GM23338 (cell line): Measurements from ENCODE around the gene EMILIN3. TPM values are rescaled to one million over a fixed set of nuclear protein-coding genes. Genes with fewer than 3 reads are reported as not detected.

Experiments
- ATAC-seq: fragments of 200-7000 bp; cut with Tn5 transposase; 3 replicates; pipeline ENCODE4 v1.9.1; 2020
- DNase-seq: peaks from one replicate; pipeline ENCODE4 v3.0.0-alpha.2; 2015; ENCODE audit warnings: low spot score
- H2AFZ ChIP-seq: fragments of 200-600 bp; sonication (generic); 2 replicates; pipeline ENCODE4 v1.8.0; 2016; ENCODE audit warnings: antibody characterized with exemption, mild to moderate bottlenecking, moderate library complexity
- H3F3A ChIP-seq: fragments of 200-600 bp; sonication (generic); replicated peaks from 2 replicates; pipeline ENCODE4 v1.8.0; 2017; ENCODE audit warnings: antibody characterized with exemption, mixed run types, low read depth
- H3K27ac ChIP-seq: fragments of 200-600 bp; sonication (generic); 2 replicates; pipeline ENCODE4 v1.6.1; 2016; ENCODE audit warnings: low read depth
- H3K27me3 ChIP-seq: fragments of 200-600 bp; sonication (generic); 2 replicates; pipeline ENCODE4 v1.8.0; 2016; ENCODE audit warnings: mild to moderate bottlenecking, mixed run types, moderate library complexity; ENCODE audit not compliant: insufficient read depth
- H3K36me3 ChIP-seq: fragments of 200-600 bp; sonication (generic); 2 replicates; pipeline ENCODE4 v1.8.0; 2016; ENCODE audit warnings: mild to moderate bottlenecking; ENCODE audit not compliant: insufficient read depth
- H3K4me1 ChIP-seq: fragments of 200-600 bp; sonication (generic); 2 replicates; pipeline ENCODE4 v1.8.0; 2016; ENCODE audit warnings: mild to moderate bottlenecking, moderate library complexity; ENCODE audit not compliant: insufficient read depth
- H3K4me2 ChIP-seq: fragments of 200-600 bp; sonication (generic); 2 replicates; pipeline ENCODE4 v1.7.1; 2017; ENCODE audit warnings: mixed run types
- H3K4me3 ChIP-seq: fragments of 200-600 bp; sonication (generic); 2 replicates; pipeline ENCODE4 v1.6.1; 2016; ENCODE audit warnings: mixed run types
- H3K79me2 ChIP-seq: fragments of 200-600 bp; sonication (generic); replicated peaks from 2 replicates; pipeline ENCODE4 v1.8.0; 2017; ENCODE audit warnings: mild to moderate bottlenecking; ENCODE audit not compliant: insufficient read depth
- H3K9me2 ChIP-seq: fragments of 200-600 bp; sonication (generic); 2 replicates; pipeline ENCODE4 v1.8.0; 2017; ENCODE audit not compliant: insufficient read depth
- H4K20me1 ChIP-seq: fragments of 200-600 bp; sonication (generic); replicated peaks from 2 replicates; pipeline ENCODE4 v1.8.0; 2017; ENCODE audit warnings: mild to moderate bottlenecking; ENCODE audit not compliant: insufficient read depth
- H3K27ac Mint-ChIP-seq: 2 replicates; pipeline ENCODE4 v1.8.0; 2020; ENCODE audit warnings: inconsistent platforms, mild to moderate bottlenecking, moderate library complexity, mixed read lengths
- H3K27me3 Mint-ChIP-seq: 3 replicates; pipeline ENCODE4 v1.8.0; 2022; ENCODE audit warnings: low read depth, mild to moderate bottlenecking, moderate library complexity, mixed read lengths, inconsistent platforms; ENCODE audit not compliant: insufficient read depth, poor library complexity
- H3K36me3 Mint-ChIP-seq: 3 replicates; pipeline ENCODE4 v1.8.0; 2021; ENCODE audit warnings: low read depth, mild to moderate bottlenecking, inconsistent platforms, moderate library complexity, mixed read lengths
- H3K4me1 Mint-ChIP-seq: 3 replicates; pipeline ENCODE4 v1.8.0; 2020; ENCODE audit warnings: mild to moderate bottlenecking, inconsistent platforms, mixed read lengths
- H3K4me3 Mint-ChIP-seq: 3 replicates; pipeline ENCODE4 v1.8.0; 2021; ENCODE audit warnings: moderate library complexity, mild to moderate bottlenecking, inconsistent platforms, mixed read lengths
- H3K9me3 Mint-ChIP-seq: 3 replicates; pipeline ENCODE4 v1.8.0; 2020; ENCODE audit warnings: moderate library complexity, mild to moderate bottlenecking, inconsistent platforms, mixed read lengths
- CREB1 ChIP-seq: fragments of 250-450 bp; sonication (Bioruptor Pico); IDR thresholded peaks from 2 replicates; pipeline ENCODE4 v1.5.0; 2020; ENCODE audit warnings: low read depth, mild to moderate bottlenecking, moderate library complexity
- EZH2 ChIP-seq: fragments of 200-600 bp; sonication (generic); IDR thresholded peaks from one replicate; pipeline ENCODE4 v1.8.0; 2017; ENCODE audit warnings: antibody characterized with exemption, mild to moderate bottlenecking, low read depth; ENCODE audit not compliant: unreplicated experiment
- EZH2phosphoT487 ChIP-seq: fragments of 200-600 bp; sonication (generic); IDR thresholded peaks from one replicate; pipeline ENCODE4 v1.8.1; 2018; ENCODE audit warnings: antibody characterized with exemption; ENCODE audit not compliant: unreplicated experiment
- JUNB ChIP-seq: IDR thresholded peaks from one replicate; pipeline ENCODE4 v1.6.1; 2016; ENCODE audit warnings: antibody characterized with exemption; ENCODE audit not compliant: unreplicated experiment
- NANOG ChIP-seq: IDR thresholded peaks from 2 replicates; pipeline ENCODE4 v1.6.1; 2016; ENCODE audit warnings: antibody characterized with exemption, borderline replicate concordance
- POLR2AphosphoS5 ChIP-seq: IDR thresholded peaks from 2 replicates; pipeline ENCODE4 v1.6.1; 2016; ENCODE audit warnings: antibody characterized with exemption, low read depth
- STAT1 ChIP-seq: IDR thresholded peaks from one replicate; pipeline ENCODE4 v1.6.1; 2016; ENCODE audit warnings: antibody characterized with exemption; ENCODE audit not compliant: unreplicated experiment
- ZNF114 ChIP-seq: fragments of 250-450 bp; sonication (Bioruptor Pico); IDR thresholded peaks from 2 replicates; pipeline ENCODE4 v1.5.0; 2020; ENCODE audit warnings: mild to moderate bottlenecking, moderate library complexity
- polyA plus RNA-seq: library from polyadenylated mRNA; unstranded; fragments of >200 nt; fragmentation: Nextera tagmentation; extraction: Ambion mirVana; gene quantifications from 2 replicates; pipeline ENCODE4 v1.2.1, GENCODE V29; 2016
- total RNA-seq: library from RNA; depleted of rRNA; stranded (reverse); fragments of >200 nt; shearing (Covaris generic); gene quantifications from 2 replicates; pipeline ENCODE4 v1.2.3, GENCODE V29; 2014
- TF ChIP-seq, protein P1 (sequence below): fragments of 250-450 bp; sonication (Bioruptor Pico); IDR thresholded peaks from 2 replicates; pipeline ENCODE4 v1.5.0; 2020; ENCODE audit warnings: mild to moderate bottlenecking, moderate library complexity
- TF ChIP-seq, protein P2 (sequence below): IDR thresholded peaks from 2 replicates; pipeline ENCODE4 v1.6.1; 2016; ENCODE audit warnings: antibody characterized with exemption
- TF ChIP-seq, protein P3 (sequence below), 2 experiments: fragments of 200-600 bp in 1 of 2; sonication (generic) in 1 of 2; conservative IDR thresholded peaks; 2 replicates each; pipeline versions ENCODE4 v1.5.1 to v1.6.1; 2016 to 2017; ENCODE audit warnings: antibody characterized with exemption in 2 of 2, low read depth in 2 of 2, mild to moderate bottlenecking in 2 of 2, moderate library complexity in 1 of 2

EMILIN3 gene
- total and polyA plus RNA-seq, 2 experiments from 2014 or later: 0.53 to 6.6 TPM

DNA sequence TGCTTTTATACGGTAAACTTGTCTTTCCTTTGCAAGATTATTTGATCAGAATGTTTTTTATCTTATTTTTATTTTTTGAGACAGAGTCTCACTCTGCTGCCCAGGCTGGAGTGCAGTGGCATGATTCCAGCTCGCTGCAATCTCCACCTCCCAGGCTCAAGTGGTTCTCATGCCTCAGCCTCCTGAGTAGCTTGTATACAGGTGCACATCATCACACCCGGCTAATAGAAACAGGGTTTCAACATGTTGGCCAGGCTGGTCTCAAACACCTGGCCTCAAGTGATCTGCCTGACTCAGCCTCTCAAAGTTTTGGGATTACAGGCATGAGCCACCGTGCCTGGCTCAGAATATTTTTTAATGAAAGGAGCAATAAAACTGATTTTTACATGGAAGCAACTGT, 34.9 kb downstream of the EMILIN3 start:
- Mint-ChIP-seq H3K27ac (no peak overlapping the region), H3K36me3 (no peaks in the 10 kb centered on the region), H3K4me1 (no peaks in the 10 kb centered on the region; the same call in 2 of the 3 replicates), H3K27me3 (peaks cover 3% of the 10 kb centered on the region), H3K9me3 (no peaks in the 10 kb centered on the region), H3K4me3 (no peak overlapping the region)
- H3K4me1 ChIP-seq: no peaks in the 10 kb centered on the region
- H3K27me3 ChIP-seq: no peaks in the 10 kb centered on the region
- no peaks in the 10 kb centered on the region for H3K36me3 ChIP-seq
- DNase-seq (no peak), ATAC-seq (no peak)
- H3K9me2 ChIP-seq: no peaks in the 10 kb centered on the region
- H3K27ac ChIP-seq: no peak overlapping the region
- H2AFZ ChIP-seq: no peak overlapping the region
- no peaks in the 10 kb centered on the region for H3K79me2 ChIP-seq
- no peak overlapping the region for H3K4me2 ChIP-seq
- no peak for TF ChIP-seq ZNF114
- no peak for TF ChIP-seq CREB1 (CRISPR knock-in tag)
- no peak for TF ChIP-seq EZH2phosphoT487
- no peaks in the 10 kb centered on the region for H4K20me1 ChIP-seq
- no peak overlapping the region for H3K4me3 ChIP-seq
- no peaks in the 10 kb centered on the region for H3F3A ChIP-seq

DNA sequence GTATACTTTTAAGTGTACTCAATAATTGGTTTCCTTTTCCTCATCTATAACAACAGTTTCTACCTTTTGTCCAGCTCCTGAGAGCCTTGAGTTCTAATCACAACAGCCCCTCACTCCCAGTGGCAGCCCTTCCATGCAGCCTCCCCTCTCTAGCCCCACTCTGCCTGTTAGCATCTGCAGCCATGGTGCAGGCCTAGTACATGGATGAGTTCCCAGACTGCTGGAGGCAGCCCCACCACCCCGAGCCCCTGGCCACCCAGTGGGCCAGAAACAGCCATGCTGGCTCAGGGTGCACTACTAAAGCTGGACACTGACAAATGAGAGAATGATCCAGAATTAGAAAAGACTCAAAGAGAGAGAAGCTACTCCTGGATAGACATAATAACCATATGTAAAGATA, 35.7 kb downstream of the EMILIN3 start:
- peaks cover 2% of the 10 kb centered on the region for H3K27me3 Mint-ChIP-seq
- no peaks in the 10 kb centered on the region for H3K36me3 Mint-ChIP-seq
- H3K9me3 Mint-ChIP-seq: no peaks in the 10 kb centered on the region
- no peak overlapping the region for H3K4me3 Mint-ChIP-seq
- H2AFZ ChIP-seq: no peak overlapping the region
- no peaks in the 10 kb centered on the region for H3K4me1 ChIP-seq
- no peaks in the 10 kb centered on the region for H3K36me3 ChIP-seq
- H3K79me2 ChIP-seq: no peaks in the 10 kb centered on the region
- H3K4me3 ChIP-seq: no peak overlapping the region
- H3K9me2 ChIP-seq: no peaks in the 10 kb centered on the region
- H3K4me1 Mint-ChIP-seq: no peaks in the 10 kb centered on the region; the same call in 2 of the 3 replicates
- no peak for DNase-seq
- H3K27ac ChIP-seq: no peak overlapping the region
- H3F3A ChIP-seq: no peaks in the 10 kb centered on the region
- H3K27ac Mint-ChIP-seq: no peak overlapping the region
- TF ChIP-seq EZH2: no peak
- TF ChIP-seq POLR2AphosphoS5: no peak
- no peak for TF ChIP-seq STAT1
- no peak for TF ChIP-seq NANOG
- TF ChIP-seq, protein P1, sequence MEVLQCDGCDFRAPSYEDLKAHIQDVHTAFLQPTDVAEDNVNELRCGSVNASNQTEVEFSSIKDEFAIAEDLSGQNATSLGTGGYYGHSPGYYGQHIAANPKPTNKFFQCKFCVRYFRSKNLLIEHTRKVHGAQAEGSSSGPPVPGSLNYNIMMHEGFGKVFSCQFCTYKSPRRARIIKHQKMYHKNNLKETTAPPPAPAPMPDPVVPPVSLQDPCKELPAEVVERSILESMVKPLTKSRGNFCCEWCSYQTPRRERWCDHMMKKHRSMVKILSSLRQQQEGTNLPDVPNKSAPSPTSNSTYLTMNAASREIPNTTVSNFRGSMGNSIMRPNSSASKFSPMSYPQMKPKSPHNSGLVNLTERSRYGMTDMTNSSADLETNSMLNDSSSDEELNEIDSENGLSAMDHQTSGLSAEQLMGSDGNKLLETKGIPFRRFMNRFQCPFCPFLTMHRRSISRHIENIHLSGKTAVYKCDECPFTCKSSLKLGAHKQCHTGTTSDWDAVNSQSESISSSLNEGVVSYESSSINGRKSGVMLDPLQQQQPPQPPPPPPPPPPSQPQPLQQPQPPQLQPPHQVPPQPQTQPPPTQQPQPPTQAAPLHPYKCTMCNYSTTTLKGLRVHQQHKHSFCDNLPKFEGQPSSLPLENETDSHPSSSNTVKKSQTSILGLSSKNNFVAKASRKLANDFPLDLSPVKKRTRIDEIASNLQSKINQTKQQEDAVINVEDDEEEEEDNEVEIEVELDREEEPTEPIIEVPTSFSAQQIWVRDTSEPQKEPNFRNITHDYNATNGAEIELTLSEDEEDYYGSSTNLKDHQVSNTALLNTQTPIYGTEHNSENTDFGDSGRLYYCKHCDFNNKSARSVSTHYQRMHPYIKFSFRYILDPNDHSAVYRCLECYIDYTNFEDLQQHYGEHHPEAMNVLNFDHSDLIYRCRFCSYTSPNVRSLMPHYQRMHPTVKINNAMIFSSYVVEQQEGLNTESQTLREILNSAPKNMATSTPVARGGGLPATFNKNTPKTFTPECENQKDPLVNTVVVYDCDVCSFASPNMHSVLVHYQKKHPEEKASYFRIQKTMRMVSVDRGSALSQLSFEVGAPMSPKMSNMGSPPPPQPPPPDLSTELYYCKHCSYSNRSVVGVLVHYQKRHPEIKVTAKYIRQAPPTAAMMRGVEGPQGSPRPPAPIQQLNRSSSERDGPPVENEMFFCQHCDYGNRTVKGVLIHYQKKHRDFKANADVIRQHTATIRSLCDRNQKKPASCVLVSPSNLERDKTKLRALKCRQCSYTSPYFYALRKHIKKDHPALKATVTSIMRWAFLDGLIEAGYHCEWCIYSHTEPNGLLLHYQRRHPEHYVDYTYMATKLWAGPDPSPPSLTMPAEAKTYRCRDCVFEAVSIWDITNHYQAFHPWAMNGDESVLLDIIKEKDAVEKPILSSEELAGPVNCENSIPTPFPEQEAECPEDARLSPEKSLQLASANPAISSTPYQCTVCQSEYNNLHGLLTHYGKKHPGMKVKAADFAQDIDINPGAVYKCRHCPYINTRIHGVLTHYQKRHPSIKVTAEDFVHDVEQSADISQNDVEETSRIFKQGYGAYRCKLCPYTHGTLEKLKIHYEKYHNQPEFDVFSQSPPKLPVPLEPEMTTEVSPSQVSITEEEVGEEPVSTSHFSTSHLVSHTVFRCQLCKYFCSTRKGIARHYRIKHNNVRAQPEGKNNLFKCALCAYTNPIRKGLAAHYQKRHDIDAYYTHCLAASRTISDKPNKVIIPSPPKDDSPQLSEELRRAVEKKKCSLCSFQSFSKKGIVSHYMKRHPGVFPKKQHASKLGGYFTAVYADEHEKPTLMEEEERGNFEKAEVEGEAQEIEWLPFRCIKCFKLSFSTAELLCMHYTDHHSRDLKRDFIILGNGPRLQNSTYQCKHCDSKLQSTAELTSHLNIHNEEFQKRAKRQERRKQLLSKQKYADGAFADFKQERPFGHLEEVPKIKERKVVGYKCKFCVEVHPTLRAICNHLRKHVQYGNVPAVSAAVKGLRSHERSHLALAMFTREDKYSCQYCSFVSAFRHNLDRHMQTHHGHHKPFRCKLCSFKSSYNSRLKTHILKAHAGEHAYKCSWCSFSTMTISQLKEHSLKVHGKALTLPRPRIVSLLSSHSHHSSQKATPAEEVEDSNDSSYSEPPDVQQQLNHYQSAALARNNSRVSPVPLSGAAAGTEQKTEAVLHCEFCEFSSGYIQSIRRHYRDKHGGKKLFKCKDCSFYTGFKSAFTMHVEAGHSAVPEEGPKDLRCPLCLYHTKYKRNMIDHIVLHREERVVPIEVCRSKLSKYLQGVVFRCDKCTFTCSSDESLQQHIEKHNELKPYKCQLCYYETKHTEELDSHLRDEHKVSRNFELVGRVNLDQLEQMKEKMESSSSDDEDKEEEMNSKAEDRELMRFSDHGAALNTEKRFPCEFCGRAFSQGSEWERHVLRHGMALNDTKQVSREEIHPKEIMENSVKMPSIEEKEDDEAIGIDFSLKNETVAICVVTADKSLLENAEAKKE (CRISPR knock-in tag): no peak
- TF ChIP-seq CREB1 (CRISPR knock-in tag): no peak
- TF ChIP-seq, protein P2, sequence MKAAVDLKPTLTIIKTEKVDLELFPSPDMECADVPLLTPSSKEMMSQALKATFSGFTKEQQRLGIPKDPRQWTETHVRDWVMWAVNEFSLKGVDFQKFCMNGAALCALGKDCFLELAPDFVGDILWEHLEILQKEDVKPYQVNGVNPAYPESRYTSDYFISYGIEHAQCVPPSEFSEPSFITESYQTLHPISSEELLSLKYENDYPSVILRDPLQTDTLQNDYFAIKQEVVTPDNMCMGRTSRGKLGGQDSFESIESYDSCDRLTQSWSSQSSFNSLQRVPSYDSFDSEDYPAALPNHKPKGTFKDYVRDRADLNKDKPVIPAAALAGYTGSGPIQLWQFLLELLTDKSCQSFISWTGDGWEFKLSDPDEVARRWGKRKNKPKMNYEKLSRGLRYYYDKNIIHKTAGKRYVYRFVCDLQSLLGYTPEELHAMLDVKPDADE: no peak
- TF ChIP-seq, protein P3, sequence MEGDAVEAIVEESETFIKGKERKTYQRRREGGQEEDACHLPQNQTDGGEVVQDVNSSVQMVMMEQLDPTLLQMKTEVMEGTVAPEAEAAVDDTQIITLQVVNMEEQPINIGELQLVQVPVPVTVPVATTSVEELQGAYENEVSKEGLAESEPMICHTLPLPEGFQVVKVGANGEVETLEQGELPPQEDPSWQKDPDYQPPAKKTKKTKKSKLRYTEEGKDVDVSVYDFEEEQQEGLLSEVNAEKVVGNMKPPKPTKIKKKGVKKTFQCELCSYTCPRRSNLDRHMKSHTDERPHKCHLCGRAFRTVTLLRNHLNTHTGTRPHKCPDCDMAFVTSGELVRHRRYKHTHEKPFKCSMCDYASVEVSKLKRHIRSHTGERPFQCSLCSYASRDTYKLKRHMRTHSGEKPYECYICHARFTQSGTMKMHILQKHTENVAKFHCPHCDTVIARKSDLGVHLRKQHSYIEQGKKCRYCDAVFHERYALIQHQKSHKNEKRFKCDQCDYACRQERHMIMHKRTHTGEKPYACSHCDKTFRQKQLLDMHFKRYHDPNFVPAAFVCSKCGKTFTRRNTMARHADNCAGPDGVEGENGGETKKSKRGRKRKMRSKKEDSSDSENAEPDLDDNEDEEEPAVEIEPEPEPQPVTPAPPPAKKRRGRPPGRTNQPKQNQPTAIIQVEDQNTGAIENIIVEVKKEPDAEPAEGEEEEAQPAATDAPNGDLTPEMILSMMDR (conservative IDR thresholded peaks at IDR 0.05; ENCODE audit: low read depth in 2 of 2): no peak
- no peak for TF ChIP-seq JUNB
- H3K4me2 ChIP-seq: no peak overlapping the region
- ATAC-seq: no peak
- H3K27me3 ChIP-seq: no peaks in the 10 kb centered on the region
- H4K20me1 ChIP-seq: no peaks in the 10 kb centered on the region
